ENCODE data around the gene SYT15B.
"Not testable (repeated sequence)": the region's sequence is repeated elsewhere in the genome, so short reads cannot be mapped to it uniquely, and the experiment has no call there.

SYT15B gene

GRCh38 chr10:47725740-47726139 lies 37.7 kb downstream of the SYT15B start:
- DNase-seq (ENCODE audit: low spot score) = not testable (repeated sequence)

DNA sequence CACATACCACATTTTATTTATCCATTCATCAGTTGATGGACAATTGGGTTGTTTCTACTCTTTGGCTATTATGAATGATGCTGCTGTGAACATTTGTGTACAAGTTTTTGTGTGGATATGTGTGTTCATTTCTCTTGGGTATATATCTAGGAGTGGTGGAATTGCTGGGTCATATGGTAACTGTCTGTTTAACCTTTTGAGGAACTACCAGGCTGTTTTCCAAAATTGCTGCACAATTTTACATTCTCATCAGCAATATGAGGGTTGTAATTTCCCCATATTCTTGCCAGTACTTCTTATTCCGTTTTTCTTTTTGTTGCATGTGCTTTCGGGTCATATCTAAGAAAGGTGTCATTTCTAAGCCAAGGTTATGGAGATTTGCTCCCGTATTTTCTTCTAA lies 38.3 kb downstream of the SYT15B start:
- DNase-seq (ENCODE audit: low spot score) = not testable (repeated sequence)

- not testable (repeated sequence) for DNase-seq (ENCODE audit: low spot score)
Measured at GRCh38 chr10:47724119-47724518, 39.3 kb downstream of the SYT15B start.

DNA sequence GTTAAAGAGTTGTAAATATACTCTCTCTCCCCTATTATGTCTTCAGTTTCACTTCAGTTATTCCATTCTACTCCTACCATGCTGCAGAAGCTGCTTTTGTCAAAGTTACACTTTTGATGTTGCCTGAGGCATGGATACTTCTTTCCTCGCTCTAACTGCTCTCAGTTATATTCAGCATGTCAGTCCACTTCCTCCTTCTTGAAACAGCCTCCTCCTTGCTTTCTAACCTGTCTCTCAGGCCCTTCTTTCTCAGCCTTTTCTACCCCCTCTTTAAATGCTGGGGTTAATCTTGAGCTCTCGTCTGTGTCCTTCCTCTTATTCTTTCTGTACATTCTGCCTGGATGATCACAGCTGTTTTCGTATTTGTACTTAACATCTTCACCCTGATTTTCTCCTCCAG lies 40.0 kb downstream of the SYT15B start:
- DNase-seq (ENCODE audit: low spot score) = not testable (repeated sequence)

DNA sequence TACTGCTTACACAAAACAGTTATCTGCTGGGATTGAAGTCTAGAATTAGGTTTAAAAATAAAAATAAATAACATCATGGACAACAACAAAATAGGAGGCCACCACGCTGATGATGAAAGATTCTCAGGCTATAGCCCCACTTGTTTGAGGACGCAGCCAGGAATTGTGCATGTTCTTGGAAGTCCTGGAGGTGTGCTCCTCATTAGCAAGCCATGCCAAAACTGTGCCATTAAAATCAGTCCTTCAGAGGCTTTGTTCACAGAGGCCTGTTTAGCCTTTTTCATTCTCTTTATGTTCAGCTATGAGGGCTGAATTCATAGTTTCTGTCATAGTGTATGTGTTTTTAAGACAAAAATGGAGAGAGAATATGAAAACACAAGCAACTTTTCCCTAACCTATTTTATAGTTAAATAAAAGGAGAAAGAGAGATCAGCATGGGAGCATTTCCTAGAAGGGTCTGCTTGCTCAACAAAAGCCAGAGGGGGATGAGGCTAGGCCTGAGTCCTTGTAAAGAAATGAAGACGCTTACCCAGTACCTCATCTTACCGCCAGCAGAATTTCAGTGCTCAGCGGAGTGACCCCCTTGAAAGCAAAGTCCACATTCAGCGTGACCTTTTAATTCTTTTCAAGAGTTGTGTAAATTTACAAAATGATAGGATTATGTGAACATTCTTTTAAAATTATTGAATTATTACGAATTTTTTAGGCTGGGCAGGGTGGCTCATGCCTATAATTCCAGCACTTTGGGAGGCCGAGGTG lies 46.2 kb downstream of the SYT15B start:
- DNase-seq (ENCODE audit: low spot score) = not testable (repeated sequence)
